Hematopoietic multipotent progenitor cell treated with erythropoietin and hydrocortisone succinate and interleukin-3 and kit ligand, for 15 days (in vitro differentiated cells): ENCODE data around the gene NBPF1.
"Not testable (repeated sequence)": the region's sequence is repeated elsewhere in the genome, so short reads cannot be mapped to it uniquely, and the experiment has no call there.

Experiments used
- DNase-seq: peaks from one replicate; pipeline ENCODE4 v3.0.0-alpha.2; 2015; ENCODE audit warnings: low spot score

NBPF1 gene

GRCh38 chr1:16605532-16606505 is 7.5 kb downstream of the NBPF1 start:
- no peak for DNase-seq

- DNase-seq = no peak
Observed at GRCh38 chr1:16605213-16605525, 8.2 kb downstream of the NBPF1 start.

- not testable (repeated sequence) for DNase-seq
Observed at GRCh38 chr1:16604514-16605212, 8.7 kb downstream of the NBPF1 start.

GRCh38 chr1:16603623-16604022 is 9.7 kb downstream of the NBPF1 start:
- DNase-seq = not testable (repeated sequence)

GRCh38 chr1:16602336-16603011 is 10.9 kb downstream of the NBPF1 start:
- DNase-seq = not testable (repeated sequence)

GRCh38 chr1:16600855-16601786 is 12.2 kb downstream of the NBPF1 start:
- DNase-seq = not testable (repeated sequence)

GRCh38 chr1:16599326-16599725 is 14.0 kb downstream of the NBPF1 start:
- not testable (repeated sequence) for DNase-seq

- DNase-seq = not testable (repeated sequence)
Observed at GRCh38 chr1:16595216-16595615, 18.1 kb downstream of the NBPF1 start.

- DNase-seq = not testable (repeated sequence)
Observed at GRCh38 chr1:16591845-16592244, 21.5 kb downstream of the NBPF1 start.

- DNase-seq = peak; percentile 2
Observed at GRCh38 chr1:16588081-16588480, 25.3 kb downstream of the NBPF1 start.

GRCh38 chr1:16587639-16588038 is 25.7 kb downstream of the NBPF1 start:
- not testable (repeated sequence) for DNase-seq

GRCh38 chr1:16565324-16565723 is 48.0 kb downstream of the NBPF1 start:
- not testable (repeated sequence) for DNase-seq

- not testable (repeated sequence) for DNase-seq
Observed at GRCh38 chr1:16561035-16561434, 52.3 kb downstream of the NBPF1 start.

GRCh38 chr1:16560498-16560897 is 52.9 kb downstream of the NBPF1 start:
- not testable (repeated sequence) for DNase-seq

- DNase-seq = not testable (repeated sequence)
Observed at GRCh38 chr1:16559688-16560087, 53.7 kb downstream of the NBPF1 start.

GRCh38 chr1:16557034-16557433 is 56.3 kb downstream of the NBPF1 start:
- not testable (repeated sequence) for DNase-seq

- not testable (repeated sequence) for DNase-seq
Observed at GRCh38 chr1:16553244-16553643, 60.1 kb downstream of the NBPF1 start.

- not testable (repeated sequence) for DNase-seq
Observed at GRCh38 chr1:16550212-16550918, 63.0 kb downstream of the NBPF1 start.

GRCh38 chr1:16549545-16549944 is 63.8 kb downstream of the NBPF1 start:
- not testable (repeated sequence) for DNase-seq

- not testable (repeated sequence) for DNase-seq
Observed at GRCh38 chr1:16547502-16548241, 65.7 kb downstream of the NBPF1 start.
